HG02884 (cell line): ENCODE measurements around the gene CINP.
A peak's percentile ranks its signal among the peaks of the same experiment; 100 is the strongest.

ENCODE experiments used
- ATAC-seq: cut with Tn5 transposase; IDR thresholded peaks from one replicate; pipeline ENCODE4 v1.9.1; 2021; ENCODE audit warnings: mild to moderate bottlenecking, moderate library complexity; ENCODE audit not compliant: unreplicated experiment

Gene CINP

GRCh38 chr14:102362545-102363181 is at the start of gene CINP, which contains the start of gene TECPR2:
Gene CINP (minus strand): TSS chr14:102362890. CDS start chr14:102362851, 39 bp downstream.
Gene TECPR2 (plus strand): TSS chr14:102362941. CDS start chr14:102376722, 13,781 bp downstream.
- ATAC-seq, result peak; percentile 85

GRCh38 chr14:102408724-102409123 is 46.0 kb upstream of the CINP start:
- ATAC-seq, result no peak

- ATAC-seq, result no peak
Measured at GRCh38 chr14:102407258-102407657, 44.6 kb upstream of the CINP start.

- no peak for ATAC-seq
Measured at GRCh38 chr14:102403028-102403427, 40.3 kb upstream of the CINP start.

DNA sequence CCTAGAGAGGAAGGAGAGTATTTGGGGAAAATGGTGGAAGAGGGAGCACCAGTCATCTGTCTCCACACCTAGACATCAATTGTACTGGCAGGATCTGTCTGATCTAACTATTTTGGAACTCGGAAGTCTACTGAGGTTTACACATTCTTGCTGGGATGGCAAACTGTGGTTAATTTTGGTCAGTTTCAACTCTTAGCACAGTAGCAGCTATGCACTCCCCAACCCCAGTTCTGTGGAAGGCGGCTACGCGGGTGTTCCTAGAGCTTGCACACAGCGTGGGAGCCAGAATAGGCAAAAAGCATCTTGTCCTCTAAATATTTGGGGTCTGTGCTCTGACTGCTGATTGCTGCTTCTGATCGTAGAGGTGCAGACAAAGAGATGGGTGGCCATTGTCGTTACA is 33.8 kb upstream of the CINP start:
- no peak for ATAC-seq

DNA sequence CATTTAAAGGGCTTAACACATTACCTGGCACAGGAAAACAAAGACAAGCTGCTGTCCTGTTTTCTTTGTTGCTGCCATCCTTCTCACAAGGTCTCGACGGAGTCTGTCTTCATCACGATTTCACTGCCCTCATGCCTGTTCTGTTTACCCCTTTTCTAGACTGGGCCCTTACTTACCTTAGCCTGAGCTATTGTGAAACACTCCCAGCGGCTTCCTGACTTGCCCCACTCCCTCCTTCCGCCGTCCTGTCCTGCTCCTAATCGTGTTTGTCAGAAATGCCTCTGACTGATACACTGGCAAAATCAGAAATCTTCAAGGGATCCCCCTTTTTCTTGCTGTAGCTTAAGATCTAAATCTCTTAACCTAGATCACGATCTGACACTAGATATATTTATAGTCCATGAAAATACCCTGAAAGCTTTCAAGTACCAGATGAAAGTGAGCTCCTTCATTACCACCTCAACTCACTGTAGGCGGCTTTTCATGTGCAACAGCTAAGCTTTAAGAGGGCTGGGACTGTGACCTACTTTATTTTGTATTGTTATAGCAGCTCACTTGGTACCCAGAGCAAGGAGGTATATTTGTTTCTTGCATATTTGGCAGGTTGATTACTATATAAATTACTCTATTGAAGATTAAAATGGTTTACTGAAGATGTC is 32.2 kb upstream of the CINP start:
- no peak for ATAC-seq

- no peak for ATAC-seq
Measured at GRCh38 chr14:102392506-102392905, 29.8 kb upstream of the CINP start.

DNA sequence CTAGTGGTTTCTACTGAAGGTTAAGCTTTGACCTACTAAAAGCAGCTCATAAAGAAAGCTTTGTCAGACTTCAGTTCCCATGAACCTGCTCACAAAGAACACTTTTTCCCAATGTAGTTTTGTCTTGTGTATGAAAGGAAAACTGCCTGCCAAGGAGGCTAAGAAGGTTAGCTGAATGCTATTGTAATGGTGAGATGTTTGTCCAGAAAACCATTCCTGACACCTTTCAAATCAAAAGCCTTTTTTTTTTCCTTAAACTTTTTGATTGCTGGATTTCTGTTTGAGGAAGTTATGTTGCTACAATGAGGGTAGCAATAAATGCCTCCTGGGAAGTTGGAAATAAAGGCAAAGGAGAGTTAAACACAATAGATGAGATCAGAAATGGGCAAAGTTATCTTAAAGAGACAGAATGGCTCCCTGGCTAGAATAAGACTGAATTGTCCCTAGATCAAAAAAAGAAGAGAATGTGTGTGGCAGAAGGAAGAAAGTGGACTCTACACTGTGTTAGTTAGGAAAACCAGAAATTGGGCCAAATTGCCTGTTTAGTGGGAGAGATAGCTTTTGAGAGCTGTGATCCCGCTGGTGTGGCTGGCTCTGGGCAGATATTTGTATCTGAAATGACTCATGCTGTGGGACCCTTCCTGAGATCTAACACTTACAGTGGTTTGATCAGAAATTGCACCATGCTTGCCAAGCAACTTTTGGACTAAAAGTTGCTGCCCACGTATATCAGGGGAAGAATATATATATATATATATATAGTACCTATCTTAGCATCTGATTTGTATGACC is 27.6 kb upstream of the CINP start:
- no peak for ATAC-seq

- ATAC-seq, result no peak
Measured at GRCh38 chr14:102389246-102389645, 26.6 kb upstream of the CINP start.

DNA sequence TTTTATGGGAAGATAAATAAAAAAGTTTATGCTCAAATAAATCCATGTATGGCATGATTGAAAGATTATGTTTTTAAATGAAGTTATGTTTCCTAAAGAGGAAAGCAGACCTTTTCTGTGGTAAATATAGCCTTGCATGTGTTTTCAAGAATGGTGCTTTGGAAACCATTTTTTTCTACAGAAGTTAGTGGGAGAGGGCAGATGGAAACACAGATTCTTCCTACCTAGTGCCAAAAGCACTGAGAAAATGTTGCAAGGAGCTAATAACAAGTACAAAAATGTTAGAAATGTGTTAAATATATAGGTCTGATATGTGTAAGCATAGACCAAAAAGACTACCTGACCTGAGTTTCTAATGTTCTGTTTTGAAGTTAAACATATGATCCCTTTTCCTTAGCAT is 24.4 kb upstream of the CINP start:
- no peak for ATAC-seq

- no peak for ATAC-seq
Measured at GRCh38 chr14:102378830-102379229, 16.1 kb upstream of the CINP start.

GRCh38 chr14:102377696-102378095 is 15.0 kb upstream of the CINP start:
- no peak for ATAC-seq

DNA sequence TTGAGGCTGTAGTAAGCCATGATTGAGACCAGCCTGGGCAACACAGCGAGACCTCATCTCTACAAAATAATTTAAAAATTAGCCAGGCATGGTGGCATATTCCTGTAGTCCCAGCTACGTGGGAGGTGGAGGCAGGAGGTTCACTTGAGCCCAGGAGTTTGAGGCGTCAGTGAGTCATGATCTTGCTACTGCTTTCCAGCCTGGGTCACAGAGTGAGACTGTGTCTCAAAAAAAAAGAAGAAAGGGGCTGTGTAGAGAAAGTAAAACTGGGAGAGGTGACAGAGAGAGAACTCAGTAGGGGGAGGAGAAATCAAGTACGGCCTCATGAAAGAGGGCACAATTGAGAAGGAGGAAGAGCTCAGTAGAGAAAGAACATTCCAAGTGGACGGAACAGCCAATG is 12.4 kb upstream of the CINP start:
- no peak for ATAC-seq

DNA sequence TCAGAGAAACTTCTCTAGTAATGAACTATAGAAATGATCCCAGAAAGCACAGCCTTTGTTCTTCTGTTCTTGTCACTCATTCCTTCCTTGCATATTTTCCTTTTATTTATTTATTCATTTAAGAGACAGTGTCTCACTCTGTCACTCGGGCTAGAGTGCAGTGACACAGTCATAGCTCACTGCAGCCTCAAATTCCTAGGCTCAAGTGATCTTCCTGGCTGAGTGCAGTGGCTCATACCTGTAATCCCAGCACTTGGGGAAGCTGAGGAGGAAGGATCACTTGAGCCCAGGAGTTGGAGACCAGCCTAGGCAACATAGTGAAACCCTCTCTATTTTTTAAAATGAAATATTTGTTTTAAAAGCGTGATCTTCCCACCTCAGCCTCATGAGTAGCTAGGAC is 11.6 kb upstream of the CINP start:
- ATAC-seq, result no peak

GRCh38 chr14:102373110-102373509 is 10.4 kb upstream of the CINP start:
- ATAC-seq, result no peak

GRCh38 chr14:102371361-102371760 is 8.7 kb upstream of the CINP start:
- ATAC-seq, result no peak

- no peak for ATAC-seq
Measured at GRCh38 chr14:102370305-102370809, 7.7 kb upstream of the CINP start.

DNA sequence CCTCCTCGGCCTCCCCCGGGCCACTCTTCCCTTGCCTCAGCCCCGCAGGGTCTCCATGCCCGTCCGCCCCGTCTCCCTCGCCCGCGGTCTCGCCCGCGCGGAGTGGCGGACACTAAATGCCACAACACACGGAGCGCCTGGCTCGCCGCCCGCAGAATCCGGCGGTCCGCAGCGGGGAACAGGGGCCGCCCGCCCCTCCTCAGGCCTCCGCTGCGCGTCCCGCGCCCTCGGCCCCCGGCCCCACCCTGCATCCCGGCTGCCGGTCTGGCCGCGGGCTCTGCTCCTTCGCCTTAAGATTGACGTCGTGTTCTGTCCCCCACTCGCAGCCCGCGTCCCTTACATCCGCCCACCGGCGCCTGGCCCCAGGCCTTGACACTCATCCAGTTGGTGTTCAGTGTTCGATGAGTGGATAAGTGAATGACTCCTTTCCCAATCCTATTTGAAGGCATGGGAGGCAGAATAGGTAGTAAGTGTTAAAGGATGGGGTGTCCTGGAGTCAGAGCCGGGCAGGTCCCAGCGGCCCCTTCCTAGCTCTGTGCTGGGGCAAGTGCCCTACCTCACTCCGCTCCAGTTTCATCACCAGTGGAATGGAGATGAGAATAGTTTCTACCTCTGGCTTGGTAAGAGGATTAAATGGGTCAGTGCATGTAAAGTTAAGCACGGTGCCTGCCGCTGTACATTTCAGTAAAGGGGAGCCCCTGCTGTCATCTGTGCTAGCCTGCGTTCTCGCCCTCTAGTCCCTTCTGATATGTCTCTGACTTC is 673 bp upstream of the CINP start:
- ATAC-seq, result peak; percentile 17

DNA sequence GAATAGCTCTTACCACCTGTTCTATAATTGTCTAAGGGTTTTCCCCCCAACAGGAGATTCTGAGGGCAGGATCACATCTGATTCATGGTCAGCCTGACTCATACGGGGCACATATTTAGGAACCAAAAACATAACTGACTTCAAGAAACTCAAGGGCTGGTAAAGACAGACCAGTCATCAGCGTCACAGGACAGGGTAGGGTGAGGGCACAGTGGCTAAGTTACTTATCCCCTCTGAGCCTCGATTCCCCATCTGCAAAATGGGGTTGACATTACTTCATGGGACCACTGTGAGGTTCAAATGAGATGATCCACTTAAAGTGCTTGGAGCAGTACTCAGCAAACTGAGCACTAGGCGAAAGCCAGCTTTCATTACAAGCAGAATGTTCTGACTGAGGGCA is 606 bp downstream of the CINP start:
- ATAC-seq, result no peak

DNA sequence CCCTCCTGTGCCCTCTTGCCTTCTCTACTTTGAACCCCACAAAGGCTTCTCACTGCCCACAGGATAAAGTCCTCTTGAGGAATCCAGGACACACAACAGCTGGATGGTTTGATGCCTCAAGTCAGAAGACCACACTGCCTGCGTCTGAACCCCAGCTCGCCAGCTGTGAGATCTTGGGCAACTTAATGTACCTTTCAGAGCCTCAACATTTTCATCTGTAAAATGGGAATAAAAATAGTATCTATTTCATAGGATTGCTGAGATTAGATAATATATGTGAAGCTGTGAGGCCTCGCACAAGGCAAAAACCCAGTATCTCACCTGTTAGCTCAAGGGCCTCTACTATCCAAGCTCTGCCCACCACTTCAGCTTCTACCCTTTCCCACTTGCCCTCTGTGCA is 2.3 kb downstream of the CINP start:
- ATAC-seq, result no peak

GRCh38 chr14:102359341-102359740 is 3.3 kb downstream of the CINP start:
- no peak for ATAC-seq
